LHCN-M2 (cell line): ENCODE data around the gene PGS1. TPM values are rescaled to one million over a fixed set of nuclear protein-coding genes. Genes with fewer than 3 reads are reported as not detected.
"Not testable (repeated sequence)": the region's sequence is repeated elsewhere in the genome, so short reads cannot be mapped to it uniquely, and the experiment has no call there.

Experiments
- DNase-seq: peaks from one replicate; pipeline ENCODE4 v3.0.0-alpha.2; 2012; ENCODE audit warnings: low read depth
- polyA plus RNA-seq: library from polyadenylated mRNA; unstranded; fragments of >200 nt; gene quantifications from one replicate; pipeline ENCODE4 v1.2.1, GENCODE V29; 2012; ENCODE audit warnings: missing spikeins
- total RNA-seq: library from RNA; depleted of rRNA; stranded (reverse); fragments of >200 nt; gene quantifications from 2 replicates; pipeline ENCODE4 v1.2.3, GENCODE V29; 2014; rRNA removed

PGS1 gene, protein sequence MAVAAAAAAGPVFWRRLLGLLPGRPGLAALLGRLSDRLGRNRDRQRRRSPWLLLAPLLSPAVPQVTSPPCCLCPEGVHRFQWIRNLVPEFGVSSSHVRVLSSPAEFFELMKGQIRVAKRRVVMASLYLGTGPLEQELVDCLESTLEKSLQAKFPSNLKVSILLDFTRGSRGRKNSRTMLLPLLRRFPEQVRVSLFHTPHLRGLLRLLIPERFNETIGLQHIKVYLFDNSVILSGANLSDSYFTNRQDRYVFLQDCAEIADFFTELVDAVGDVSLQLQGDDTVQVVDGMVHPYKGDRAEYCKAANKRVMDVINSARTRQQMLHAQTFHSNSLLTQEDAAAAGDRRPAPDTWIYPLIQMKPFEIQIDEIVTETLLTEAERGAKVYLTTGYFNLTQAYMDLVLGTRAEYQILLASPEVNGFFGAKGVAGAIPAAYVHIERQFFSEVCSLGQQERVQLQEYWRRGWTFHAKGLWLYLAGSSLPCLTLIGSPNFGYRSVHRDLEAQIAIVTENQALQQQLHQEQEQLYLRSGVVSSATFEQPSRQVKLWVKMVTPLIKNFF
- total RNA-seq, result 31.9 and 35.0 TPM in 2 replicates
- 16.3 TPM for polyA plus RNA-seq

DNA sequence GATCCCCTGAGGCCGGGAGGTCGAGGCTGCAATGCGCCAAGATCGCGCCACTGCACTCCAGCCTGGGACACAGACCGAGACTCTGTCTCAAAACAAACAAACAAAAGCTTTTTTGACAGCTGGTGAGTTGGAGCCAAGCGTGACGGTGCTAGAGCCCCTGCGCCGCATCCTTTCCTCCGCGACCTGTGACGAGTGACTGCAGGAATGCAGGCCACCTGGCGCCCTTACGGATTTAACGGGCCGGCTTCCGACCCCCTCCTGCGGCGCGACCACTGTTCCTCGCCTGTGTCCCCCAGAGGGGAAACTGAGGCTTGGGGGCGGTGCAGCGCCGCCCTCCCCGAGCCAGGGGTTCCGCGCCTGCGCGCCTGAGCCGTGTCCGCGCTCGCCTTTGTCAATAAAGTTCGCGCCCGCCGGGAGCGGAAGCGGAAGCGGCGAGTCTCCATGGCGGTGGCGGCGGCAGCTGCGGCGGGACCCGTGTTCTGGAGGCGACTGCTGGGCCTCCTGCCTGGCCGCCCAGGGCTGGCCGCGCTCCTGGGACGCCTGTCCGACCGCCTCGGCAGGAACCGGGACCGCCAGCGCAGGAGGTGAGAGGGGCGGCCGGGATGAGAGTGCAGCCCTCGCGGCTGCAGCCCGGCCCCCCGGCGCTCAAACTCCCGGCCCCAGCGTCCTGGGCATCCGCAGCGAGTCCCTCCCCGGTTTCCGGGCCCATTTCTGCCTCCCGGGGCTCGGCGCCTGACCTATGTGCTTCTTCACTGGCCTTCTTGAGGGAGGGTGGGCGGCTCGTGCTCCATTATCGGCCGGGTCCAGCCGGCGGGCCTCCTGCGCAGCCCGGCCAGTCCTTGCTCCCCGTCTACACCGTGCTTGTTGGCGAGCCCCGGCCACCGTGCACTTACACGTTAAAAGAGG, at the start of gene PGS1:
PGS1 (plus strand) TSS at position 425 of the 906 bp plus-strand sequence; CDS start at position 442, 17 bp downstream.
- peak; percentile 71 for DNase-seq

DNA sequence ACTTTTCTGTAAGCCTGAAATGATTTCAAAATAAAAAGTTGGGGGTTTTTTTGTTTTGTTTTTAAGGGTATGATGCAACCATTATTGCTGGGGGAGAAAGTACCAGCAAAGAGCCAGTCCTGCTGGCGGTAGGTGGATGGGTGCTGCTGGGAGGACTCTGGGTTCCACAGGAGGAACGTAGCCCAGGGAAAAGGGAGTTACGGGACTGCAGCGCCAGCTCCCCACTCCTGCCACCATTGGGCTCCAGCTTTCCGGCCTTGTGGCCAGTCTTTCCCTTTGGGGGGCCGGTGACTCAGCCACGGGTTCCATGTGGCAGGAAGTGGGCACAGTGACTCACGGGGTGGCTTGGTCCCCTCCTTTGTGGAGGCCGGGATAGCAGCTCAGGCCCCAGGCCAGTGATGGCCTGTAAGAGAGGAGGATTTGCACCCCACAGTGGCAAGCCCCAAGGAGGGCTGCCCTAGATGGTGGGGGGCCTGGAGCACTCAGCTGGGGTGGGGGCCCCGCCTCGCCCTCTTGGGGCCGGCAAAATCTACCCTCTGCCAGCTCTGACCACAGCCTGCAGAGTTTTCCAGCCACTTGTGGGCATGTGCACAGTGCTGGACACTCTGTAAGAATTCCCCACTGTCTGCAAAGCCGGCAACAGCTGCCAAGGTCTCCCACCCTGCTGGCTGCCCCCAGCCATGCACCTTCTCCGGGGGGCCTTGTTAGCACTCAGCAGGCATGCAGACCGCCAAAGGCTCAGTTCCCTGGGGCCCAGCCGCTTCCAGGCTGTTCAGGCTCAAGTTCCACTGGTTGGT, 49.0 kb upstream of the PGS1 start:
- DNase-seq, result peak; percentile 97

DNA sequence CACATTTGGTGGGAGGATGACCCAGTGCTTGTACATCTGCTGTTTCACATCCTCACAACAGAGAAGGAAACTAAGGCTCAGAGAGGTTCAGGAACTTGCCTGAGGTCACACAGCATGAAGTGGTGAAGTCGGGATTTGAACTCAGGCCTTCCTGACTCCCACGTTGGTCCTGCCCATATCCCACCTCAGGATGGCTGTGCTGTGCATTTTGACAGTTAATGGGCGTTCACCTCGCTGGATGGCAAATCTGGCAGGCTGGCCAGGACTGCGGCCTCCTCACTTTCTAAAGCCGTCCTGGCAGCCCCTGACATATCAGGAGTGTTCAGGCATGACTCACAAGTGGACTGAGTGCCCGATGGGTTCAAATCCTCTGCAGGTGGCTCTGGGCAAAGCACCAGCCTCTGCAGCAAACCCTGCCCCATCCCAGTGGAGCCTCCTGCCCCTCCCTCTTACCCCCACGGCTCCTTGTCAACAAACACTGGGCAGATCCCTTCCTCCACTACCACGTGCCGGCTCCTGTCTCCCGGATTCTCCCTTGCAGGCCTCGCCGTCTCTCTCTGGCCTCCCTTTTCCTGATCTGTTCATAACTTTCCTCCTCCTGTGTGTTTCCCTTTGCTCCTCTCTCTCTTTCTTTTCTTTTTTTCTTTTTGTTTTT, 47.8 kb upstream of the PGS1 start:
- DNase-seq, result no peak

DNA sequence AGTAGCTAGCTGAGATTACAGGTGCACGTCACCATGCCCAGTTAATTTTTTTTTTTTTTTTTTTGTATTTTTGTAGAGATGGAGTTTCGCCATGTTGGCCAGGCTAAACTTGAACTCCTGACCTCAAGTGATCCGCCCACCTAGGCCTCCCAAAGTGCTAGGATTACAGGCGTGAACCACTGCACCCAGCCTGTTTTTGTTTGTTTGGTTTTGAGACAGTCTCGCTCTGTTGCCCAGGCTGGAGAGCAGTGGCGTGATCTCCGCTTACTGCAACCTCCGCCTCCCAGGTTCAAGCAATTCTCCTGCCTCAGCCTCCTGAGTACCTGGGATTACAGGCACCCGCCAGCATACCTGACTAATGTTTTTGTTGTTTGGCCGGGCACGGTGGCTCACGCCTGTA, 47.1 kb upstream of the PGS1 start:
- DNase-seq, result not testable (repeated sequence)

DNA sequence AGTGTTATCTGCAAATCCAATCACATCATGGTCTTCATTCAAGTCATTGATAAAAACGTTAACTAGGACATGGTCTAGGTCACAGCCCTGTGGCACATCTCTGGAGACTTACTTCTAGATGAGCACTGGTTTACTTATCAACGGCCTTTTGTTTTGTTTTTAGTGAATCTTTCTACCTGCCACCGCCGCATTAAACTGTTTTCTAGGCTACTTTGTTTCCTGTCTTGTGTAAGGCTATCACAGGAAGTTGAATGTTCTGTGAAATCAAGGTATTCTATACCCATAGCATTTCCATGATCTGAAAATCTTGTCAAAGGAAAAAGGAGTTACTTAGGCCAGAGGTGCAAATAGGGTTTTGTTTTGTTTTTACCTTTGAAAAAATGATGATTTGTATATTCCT, 45.5 kb upstream of the PGS1 start:
- no peak for DNase-seq

DNA sequence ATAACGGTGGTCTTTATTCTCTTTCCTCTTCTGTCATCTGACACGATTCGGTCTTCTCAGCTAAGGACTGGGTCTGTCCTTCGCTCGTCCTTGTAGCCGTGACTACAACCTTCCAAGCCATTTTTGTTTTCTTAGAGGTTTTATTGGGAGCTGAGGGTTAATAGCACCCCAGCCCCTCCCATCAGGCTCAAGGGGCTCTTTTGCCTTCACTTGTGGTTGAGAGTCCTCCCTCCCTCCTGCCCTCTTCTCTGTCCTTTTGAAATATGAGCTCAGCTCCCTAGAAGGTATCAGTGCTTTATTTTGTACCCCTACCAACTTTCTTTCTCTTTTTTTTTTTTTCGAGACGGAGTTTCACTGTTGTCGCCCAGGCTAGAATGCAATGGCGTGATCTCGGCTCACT, 43.2 kb upstream of the PGS1 start:
- no peak for DNase-seq

DNA sequence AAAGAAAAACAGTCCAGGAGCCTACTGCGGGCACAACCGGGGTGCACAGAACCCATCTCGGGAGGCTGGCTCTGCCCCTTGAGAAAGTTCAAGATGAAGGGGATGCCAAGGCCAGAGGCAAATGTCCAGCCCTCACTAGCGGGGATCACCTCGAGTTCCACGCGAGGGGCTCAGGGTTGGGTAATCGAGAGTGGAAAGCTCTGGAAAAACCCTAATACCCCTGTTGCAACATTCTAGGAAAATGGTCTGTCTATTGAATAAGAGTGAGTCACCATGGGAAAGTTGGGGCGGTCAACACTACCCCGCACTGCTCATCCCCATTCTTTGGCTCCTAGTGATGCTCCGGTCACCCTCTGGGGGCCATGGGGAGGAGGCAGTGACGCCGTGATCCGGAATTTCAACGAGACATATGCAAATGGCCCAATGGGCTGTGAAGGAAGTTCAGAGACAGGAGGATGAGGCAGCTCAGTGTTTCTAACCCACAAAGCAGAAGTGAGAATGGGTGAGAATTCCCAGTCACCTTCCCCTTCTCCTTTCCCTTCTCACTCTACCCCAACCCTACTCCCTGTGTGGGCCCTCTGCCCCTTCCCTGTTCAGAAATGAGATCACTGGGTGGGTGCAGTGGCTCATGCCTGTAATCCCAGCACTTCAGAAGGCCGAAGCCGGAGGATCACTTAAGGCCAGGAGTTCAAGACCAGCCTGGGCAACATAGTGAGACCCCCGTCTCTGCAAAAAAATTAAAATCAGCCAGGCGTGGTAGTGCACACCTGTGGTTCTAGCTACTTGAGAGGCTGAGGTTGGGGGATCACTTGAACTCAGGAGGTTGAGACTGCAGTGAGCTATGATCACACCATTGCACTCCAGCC, 41.0 kb upstream of the PGS1 start:
- DNase-seq, result peak; percentile 84

DNA sequence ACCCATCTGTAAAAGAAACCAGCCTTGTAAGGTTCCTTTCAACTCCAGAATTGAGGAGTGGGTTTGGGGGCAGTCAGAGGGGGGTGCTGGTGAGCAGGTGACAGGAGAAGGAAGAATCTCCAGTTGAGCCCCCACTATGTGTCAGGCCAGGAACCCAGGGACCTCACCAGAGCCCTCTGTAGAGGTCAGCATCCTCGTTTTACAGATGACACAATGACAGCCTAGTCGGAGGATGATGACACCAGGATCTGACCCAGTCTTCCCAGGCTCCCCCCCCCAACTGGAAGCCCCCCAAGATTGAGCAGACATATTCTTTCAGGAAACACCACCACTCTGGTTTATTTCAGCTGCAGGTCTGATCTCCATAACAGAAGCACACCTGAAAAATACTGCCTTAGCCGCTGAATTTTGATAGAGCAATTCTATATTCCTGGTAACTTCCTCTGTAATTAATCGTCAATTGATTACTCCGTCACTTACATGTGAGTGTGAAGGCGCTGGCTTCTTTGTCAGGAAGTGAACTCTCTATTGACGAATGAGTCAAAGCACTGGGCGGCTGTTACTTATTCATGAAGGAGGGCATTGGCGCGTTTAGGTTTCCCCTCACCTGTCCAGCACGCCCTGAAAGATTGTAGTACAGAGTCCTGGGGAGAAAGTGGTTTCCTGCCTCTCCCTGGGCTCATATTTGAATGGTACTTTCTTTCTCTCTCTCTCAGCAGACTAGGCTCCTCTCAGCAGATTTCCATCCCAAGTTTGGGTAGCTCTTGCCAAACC, 39.8 kb upstream of the PGS1 start:
- DNase-seq, result no peak

DNA sequence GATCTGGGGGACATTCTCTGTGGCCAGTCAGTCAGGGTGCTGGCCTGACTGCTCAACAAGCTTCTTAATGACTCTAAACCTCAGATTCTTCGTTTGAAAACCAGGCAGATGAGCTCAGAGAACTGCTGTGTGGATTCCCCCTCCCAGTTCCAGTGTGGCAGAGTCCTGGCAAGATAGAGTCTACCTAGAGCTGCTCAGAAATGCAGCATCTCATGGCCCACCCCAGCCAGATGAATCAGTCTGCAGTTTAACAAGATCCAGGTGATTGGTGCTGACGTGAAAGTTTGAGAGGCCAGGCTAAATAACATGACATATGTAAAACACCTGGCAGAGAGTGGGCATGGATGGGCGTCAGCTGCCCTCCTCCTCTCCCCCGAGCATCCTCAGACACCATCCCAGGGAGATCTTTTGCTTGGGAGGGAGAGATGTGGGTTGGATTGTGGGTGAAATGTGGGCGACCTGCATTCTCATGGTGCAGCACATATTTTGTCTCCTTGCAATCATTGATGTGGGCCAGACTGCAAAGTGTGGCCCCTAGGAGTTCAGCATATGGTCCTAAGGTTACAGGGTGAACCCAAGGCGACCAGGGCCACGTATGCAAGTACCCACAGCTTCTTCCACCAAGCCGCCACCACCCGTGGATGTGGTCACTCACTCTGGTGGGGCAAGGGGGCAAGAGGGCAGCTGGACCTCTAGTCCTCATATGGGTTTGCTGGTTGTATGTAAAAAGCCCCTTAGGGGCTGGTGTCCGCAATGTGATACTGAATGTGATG, 38.1 kb upstream of the PGS1 start:
- no peak for DNase-seq

DNA sequence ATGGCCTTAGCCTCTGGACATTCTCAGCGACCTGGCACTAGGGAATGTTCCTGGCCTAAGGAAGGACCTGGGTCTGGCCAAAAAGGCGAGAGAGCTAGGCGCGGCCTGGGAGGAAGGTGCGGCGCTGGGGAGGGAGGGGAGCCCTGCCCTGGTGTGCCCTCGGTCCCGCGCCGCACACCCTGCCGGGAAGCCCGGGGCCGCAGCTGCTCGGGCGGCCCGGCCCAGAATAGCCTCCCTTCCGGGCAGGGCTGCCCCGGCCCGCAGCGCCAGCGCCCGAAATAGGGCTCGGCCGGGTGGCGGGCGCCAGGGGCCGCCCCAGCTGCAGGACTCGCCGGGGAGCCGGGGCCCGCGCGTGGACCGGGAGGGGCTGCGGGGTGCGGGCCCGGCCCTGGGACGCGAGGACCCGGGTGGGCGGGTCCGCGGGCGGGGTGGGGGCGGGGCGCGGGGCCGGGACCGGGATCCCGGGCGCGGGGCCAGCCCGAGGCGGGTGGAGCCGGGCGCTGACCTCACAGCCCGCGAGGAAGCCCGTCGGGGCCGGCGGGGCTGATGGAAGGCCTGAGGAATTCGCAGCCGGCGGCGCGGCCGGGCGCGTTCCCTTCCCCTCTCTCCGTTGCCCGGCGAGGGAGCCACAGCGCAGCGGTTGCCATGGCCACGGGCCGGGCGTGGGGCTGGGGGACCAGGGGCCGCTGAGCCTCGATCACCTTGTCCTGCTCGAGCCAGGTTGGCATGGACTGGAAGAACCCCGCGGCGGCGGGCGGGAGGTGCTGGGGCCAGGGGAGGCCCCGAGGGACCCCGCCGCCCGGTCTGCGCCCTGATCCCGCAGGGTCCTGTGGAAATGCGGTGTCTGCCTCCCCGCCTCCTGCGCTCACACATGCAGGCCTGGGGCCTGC, 36.6 kb upstream of the PGS1 start:
- DNase-seq, result peak; percentile 60

DNA sequence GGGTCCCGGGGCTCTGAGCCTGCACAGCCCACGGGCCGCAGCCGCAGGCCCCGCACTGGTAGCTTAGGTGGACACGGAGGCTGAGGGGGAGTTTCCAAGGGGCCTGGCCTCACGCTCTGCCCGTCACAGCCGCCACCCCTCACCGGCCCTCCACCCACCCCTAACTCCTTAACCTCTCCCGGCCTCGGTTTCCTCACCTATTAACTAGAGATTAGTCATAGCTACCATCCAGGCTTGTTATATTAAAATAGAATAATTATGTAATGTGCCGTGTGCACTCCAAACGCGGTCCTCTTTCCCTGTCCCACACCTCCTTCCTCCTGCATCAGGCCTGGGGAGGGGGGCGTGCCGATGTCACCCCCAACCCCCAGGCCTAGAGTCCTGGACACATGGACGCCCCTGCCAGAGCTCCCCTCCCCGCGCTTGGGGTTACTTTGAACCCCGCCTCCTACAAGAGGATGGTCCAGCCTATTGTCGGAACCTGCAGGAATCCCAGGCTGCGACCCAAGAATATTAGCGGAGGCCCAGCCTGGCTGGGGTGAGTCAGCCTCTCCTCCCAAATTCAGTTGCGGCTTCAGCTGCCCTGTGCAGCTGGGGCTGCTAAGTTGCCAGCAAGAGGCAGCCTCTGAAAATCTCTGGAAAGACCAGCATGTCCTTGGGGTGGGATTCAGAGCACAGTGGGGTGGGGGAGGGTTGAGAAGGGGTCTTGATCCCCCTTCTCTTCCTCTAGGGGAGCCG, 35.8 kb upstream of the PGS1 start:
- peak; percentile 91 for DNase-seq

DNA sequence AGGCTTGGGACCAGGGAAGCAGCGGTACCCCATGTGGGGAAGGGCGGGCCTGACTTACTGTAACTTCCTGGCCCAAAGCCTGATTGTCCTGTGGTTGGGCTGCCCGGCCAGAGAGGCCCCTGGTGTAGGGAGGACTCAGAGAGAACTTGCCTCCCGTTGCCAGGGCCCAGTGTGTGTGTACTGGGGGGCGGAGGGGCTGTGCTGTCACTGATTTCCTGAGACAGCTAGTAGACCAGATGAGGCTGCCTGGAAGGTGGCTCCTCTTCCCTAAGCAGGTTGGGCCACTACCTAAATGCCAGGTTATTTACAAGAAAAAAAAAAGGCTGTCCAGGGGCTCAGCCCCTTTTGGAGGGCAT, 35.3 kb upstream of the PGS1 start:
- DNase-seq, result peak; percentile 90

DNA sequence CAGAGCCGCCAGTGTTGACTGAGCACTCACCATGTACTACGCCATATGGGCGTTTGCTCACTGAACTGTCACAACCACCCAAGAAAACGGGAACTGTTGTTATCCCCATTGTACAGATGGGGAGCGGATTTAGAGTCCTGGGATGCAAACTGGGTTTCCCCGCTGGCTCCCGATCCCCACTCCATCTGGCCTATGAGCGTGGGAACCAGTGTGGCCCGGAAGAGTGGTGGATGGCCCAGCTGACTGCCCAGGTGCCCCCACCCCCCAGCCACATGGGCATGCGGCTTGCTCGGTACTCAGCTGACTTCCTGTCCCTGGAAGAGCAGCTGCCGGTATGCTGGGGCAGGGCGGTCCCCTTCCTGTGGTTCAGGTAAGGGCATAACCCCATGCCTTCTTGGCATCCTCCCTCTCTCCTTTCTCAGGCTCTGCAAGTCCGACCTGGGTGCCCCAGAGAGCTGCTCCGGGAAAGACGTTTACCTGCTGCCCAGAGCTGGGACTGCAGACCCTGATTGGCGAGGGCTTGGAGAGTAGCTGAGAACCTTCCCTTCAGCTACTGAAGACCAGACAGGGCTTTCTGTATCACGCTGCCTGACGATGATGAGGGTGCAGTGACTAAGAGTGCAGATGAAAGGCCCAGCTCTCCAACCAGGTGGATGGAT, 34.8 kb upstream of the PGS1 start:
- DNase-seq, result no peak

DNA sequence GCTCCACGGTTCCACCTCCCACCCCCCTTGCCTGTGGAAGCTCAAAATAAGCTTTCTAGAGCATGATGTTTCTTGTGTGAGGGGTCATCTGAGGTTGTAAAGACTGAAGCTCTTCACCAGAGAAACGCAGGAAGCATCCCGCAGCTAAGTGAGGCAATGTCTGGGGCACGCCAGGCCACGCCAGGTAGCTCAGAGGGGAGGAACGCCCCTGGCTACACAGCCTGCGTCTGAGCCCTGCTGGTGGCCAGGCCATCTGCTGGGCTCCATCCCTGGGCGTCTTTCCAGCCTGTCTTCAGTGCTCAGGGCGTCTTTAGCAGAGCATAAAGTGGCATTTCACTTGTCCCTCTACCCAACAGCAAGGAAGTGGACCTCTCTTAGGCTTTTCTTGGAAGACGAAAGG, 33.8 kb upstream of the PGS1 start:
- no peak for DNase-seq

DNA sequence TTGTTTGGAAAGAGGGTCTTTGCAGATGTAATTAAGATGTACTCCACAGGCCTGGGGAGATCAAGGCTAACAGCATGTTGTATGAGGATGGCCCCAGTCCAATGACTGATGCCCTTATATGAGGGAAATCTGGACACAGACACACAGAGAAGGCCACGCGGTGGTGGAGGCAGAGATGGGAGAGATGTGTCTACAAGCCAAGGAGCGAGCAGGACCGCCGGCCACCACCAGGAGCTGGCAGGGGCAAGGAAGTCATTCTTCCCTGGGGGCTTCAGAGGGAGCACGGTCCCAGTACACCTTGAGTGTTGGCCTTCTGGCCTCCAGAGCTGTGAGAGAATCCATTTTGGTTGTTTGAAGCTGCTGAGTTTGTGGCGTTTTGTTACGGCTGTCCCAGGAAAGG, 33.3 kb upstream of the PGS1 start:
- DNase-seq, result no peak
